ENCODE results near the gene CDKN2D. TPM values are rescaled to one million over a fixed set of nuclear protein-coding genes. Genes with fewer than 3 reads are reported as not detected.

CDKN2D gene
- total RNA-seq, 1 donor from 2014 or later = 13.0 TPM

GRCh38 chr19:10602330-10603083 lies 33.7 kb upstream of the CDKN2D start:
- Mint-ChIP-seq H3K36me3 (ENCODE audit: unreplicated experiment) (no peaks in the 10 kb centered on the region), H3K27ac (ENCODE audit: unreplicated experiment) (peak overlapping the region; percentile 96)

GRCh38 chr19:10601999-10602329 lies 33.2 kb upstream of the CDKN2D start:
- H3K9me3 Mint-ChIP-seq (ENCODE audit: unreplicated experiment) = no peaks in the 10 kb centered on the region
- TF ChIP-seq CTCF (IDR thresholded peaks at IDR 0.05) = no peak
- peaks cover 19% of the 10 kb centered on the region for H3K4me1 Mint-ChIP-seq (ENCODE audit: unreplicated experiment)
- H3K4me3 Mint-ChIP-seq (ENCODE audit: unreplicated experiment) = peak overlapping the region; percentile 69
- no peaks in the 10 kb centered on the region for H3K36me3 Mint-ChIP-seq (ENCODE audit: unreplicated experiment)
- no peak for DNase-seq (ENCODE audit: extremely low spot score, unreplicated experiment)
- peaks cover 17% of the 10 kb centered on the region for H3K27me3 Mint-ChIP-seq (ENCODE audit: unreplicated experiment)
- peak overlapping the region; percentile 59 for H3K27ac Mint-ChIP-seq (ENCODE audit: unreplicated experiment)

More at GRCh38 chr19:10602330-10603083, 33.7 kb upstream of the CDKN2D start:
- no peak for TF ChIP-seq CTCF (IDR thresholded peaks at IDR 0.05)
- H3K27me3 Mint-ChIP-seq (ENCODE audit: unreplicated experiment) = peaks cover 16% of the 10 kb centered on the region
- peak; percentile 94 for DNase-seq (ENCODE audit: extremely low spot score, unreplicated experiment)
- peaks cover 19% of the 10 kb centered on the region for H3K4me1 Mint-ChIP-seq (ENCODE audit: unreplicated experiment)
- H3K4me3 Mint-ChIP-seq (ENCODE audit: unreplicated experiment) = peak overlapping the region; percentile 87
- no peaks in the 10 kb centered on the region for H3K9me3 Mint-ChIP-seq (ENCODE audit: unreplicated experiment)

- no peak for DNase-seq (ENCODE audit: extremely low spot score, unreplicated experiment)
- Mint-ChIP-seq H3K36me3 (ENCODE audit: unreplicated experiment) (no peaks in the 10 kb centered on the region), H3K4me3 (ENCODE audit: unreplicated experiment) (no peak overlapping the region), H3K27me3 (ENCODE audit: unreplicated experiment) (peaks cover 21% of the 10 kb centered on the region), H3K9me3 (ENCODE audit: unreplicated experiment) (no peaks in the 10 kb centered on the region), H3K27ac (ENCODE audit: unreplicated experiment) (no peak overlapping the region), H3K4me1 (ENCODE audit: unreplicated experiment) (peaks cover 19% of the 10 kb centered on the region)
- no peak for TF ChIP-seq CTCF (IDR thresholded peaks at IDR 0.05)
These were observed 31.4 kb upstream of the CDKN2D start for GRCh38 chr19:10600149-10600548.

GRCh38 chr19:10593820-10594637 lies 25.2 kb upstream of the CDKN2D start:
- Mint-ChIP-seq H3K4me3 (ENCODE audit: unreplicated experiment) (no peak overlapping the region), H3K4me1 (ENCODE audit: unreplicated experiment) (peaks cover 10% of the 10 kb centered on the region), H3K27me3 (ENCODE audit: unreplicated experiment) (peaks cover 9% of the 10 kb centered on the region), H3K27ac (ENCODE audit: unreplicated experiment) (peak overlapping the region; percentile 13), H3K9me3 (ENCODE audit: unreplicated experiment) (no peaks in the 10 kb centered on the region), H3K36me3 (ENCODE audit: unreplicated experiment) (no peaks in the 10 kb centered on the region)
- no peak for DNase-seq (ENCODE audit: extremely low spot score, unreplicated experiment)
- no peak for TF ChIP-seq CTCF (IDR thresholded peaks at IDR 0.05)

- no peak for TF ChIP-seq CTCF (IDR thresholded peaks at IDR 0.05)
- H3K27ac Mint-ChIP-seq (ENCODE audit: unreplicated experiment) = no peak overlapping the region
- peaks cover 7% of the 10 kb centered on the region for H3K27me3 Mint-ChIP-seq (ENCODE audit: unreplicated experiment)
- DNase-seq (ENCODE audit: extremely low spot score, unreplicated experiment) = no peak
- H3K4me1 Mint-ChIP-seq (ENCODE audit: unreplicated experiment) = peaks cover 10% of the 10 kb centered on the region
- H3K4me3 Mint-ChIP-seq (ENCODE audit: unreplicated experiment) = no peak overlapping the region
- no peaks in the 10 kb centered on the region for H3K36me3 Mint-ChIP-seq (ENCODE audit: unreplicated experiment)
- no peaks in the 10 kb centered on the region for H3K9me3 Mint-ChIP-seq (ENCODE audit: unreplicated experiment)
These were observed 24.4 kb upstream of the CDKN2D start for GRCh38 chr19:10593148-10593547.

Data from osteocyte (in vitro differentiated cells).